Epidermal melanocyte (primary cell): ENCODE measurements around the gene THRA.

Experiments
- DNase-seq: peaks from one replicate; pipeline ENCODE4 v3.0.0; 2011; ENCODE audit warnings: low spot score; ENCODE audit not compliant: insufficient read length

THRA gene

DNA sequence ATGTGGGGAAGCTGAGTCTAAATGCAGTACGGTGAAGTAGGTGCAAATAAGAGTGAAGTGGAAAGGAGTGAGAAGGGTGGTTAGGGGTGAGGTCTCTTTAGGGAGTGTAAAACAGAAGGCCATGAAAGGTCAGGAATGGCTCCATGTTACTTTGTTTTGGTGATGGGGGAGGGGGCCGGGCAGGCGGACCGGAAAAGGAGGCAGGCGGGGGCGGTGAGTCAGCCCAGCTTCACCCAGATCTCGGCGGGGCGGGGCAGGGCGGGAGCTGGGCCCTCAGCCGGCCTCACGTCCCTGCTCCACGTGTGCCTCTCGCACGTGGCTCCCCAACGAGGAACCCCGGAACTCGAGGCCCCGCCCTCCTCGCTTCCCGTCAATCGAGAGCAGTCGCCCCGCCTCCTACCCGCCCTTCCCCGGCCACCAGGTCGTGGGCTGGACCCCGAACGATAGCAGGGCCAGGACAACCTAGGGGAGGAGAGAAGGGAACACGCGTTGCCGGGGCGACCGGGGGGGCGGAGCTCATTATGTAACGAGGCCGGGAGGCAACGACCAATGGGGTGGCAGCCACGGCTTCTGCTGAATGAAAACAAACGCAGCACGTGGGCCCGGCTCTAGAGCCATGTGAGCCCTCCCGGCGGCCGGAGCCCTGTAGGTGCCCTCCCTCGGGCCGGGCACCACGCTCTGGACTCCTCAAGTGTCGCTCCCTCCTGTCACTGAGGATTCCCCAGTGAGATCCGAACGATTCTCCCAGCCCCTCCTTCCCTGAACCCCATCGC lies 36.3 kb downstream of the THRA start:
- DNase-seq: peak; percentile 97

DNA sequence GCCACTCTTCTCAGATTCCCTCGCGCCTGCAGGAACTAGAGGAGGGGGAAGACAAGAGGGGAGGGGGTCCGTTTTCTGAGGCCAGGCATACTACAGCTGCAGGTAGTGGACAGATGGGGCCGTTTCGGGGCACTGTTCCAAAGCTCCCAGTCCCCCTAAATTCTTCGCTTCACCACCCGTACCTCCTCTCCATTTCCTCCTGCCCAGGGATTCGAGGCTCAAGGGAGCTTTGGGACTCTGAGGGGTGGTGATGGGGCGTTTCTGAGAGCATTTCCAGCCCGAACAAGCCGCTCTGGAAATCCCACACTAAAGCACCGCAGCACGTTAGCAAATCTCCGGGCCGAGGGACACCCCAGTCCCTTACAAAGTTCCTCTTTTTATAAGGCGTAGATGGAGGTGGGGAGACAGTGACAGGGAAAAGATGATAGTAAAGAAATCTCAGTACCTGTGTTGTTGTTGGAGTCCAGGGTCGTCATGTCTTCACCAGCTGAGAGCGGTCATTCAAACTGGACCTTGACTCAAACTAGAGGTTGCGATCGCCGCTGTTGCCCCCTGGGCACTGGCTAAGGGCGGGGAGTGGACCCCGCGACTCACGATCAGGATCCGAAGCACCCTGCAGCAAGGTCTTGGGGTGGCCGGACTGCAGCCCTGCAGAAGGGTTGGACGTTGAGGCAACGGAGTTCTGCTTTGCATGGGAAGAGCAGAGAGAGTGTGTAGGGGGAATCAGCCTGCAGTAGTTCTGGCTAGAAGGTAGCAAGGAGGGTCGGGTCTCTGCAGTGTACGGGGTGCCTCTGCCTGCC lies 37.1 kb downstream of the THRA start:
- no peak for DNase-seq

DNA sequence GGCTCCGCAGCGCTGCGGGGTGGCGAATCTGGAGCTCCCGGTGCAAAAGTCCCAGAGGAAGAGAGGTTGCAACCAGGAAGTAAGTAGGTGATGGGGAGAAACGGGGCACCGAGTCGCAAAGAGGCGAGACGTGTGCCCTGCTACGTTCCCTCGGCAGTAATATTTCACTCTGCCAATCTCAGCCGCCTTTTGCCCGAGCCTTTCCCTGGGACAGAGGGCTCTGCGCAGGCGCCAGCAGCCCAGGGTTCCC lies 37.6 kb downstream of the THRA start, which contains the start of gene NR1D1:
TSS of gene NR1D1 (minus strand) at position 171 of the 250 bp plus-strand sequence. CDS start 495 bp downstream, outside the sequence.
- DNase-seq: peak; percentile 91

DNA sequence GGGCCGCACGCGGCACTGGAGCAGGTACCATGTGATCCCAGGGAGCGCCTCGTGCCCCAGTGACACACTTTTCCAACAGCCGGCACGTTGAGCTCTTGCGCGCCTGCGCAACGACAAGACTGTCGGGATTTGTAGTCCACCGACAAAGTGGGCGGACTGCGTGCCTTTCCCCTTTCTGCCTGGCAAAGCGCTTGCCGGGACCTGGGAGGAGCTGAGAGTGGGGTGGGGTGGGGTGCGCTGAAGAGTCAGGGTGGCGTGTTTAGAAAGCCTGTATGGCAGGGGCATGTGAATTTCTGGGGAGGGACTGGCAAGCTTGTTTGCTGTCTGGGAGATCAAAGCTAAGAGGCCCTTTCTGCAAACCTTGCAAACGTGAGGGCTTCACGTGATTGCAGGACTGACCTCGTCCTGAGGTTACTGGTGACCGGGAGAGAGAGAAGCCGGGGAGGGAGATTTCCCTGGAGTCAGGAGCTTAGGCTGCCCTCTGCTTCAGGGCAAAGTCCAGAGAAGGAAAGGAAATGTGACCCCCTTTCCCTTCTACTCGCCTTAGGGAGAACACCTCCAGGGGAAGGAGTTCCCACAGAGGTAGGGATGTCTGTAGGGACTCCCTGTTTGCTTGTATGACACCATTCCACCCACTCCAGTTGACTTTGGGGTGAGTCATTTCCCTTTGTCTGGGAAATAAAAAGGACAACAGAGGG lies 38.1 kb downstream of the THRA start:
- DNase-seq: no peak

DNA sequence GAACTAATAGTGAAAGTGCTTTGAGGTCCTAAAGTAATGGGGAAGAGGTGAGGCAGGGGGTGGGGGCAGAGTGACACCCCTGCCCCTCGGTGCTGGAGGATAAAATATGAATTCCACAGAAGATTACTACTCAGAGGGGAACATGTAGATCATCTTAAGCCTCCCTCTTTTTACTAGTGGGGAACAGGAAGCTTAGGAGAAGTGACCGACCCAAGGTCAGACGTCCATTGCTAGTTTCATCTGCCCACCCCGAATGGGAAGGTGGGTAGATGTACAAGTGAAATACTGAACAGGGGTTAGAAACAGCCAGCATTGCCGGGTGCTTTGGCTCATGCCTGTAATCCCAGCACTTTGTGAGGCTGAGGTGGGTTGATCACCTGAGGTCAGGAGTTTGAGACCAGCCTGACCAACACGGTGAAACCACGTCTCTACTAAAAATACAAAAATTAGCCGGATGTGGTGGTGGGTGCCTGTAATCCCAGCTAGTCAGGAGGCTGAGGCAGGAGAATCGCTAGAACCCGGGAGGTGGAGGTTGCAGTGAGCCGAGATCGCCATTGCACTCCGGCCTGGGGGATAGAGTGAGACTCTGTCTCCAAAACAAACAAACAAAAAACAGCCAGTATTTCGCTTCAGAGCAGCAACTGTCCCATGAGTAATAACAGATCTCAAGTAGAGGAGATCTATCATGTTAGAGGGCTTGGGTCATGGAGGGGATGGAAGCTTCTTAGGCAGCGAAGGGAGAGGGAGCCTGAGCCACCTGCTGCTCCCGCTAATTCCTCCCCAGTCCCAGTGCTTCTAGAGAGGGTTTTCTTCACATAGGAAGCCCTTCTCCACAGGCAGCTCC lies 38.8 kb downstream of the THRA start:
- DNase-seq: no peak

DNA sequence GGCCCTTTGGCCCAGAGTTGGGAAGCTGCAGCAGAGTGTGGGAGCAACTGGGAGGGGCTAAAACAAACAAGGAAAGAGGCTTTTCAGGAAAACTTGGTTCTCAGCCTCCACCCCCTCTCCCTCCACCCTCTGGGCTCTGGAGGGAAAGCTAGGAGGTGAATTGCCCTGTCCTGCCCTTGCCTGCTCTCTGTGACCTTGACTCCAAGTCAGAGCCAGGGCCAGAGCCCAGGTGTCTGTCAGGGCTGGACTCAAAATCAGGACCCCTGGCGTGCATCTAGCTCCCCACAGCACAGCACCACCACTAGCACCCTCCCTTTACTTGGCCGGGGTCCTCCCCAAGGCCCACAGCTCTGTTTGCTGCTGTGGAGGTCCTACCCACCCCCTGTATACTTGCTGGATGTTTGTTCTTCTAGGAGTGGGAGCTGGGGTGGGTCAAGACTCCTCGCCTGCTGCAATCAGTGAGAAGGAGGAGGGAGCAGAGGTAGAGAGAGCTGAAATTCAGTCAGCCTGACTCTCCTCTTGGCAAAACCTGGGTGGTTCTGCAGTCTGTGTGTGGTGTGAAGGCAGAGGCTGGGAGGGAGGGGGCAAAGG lies 40.4 kb downstream of the THRA start:
- DNase-seq: no peak

DNA sequence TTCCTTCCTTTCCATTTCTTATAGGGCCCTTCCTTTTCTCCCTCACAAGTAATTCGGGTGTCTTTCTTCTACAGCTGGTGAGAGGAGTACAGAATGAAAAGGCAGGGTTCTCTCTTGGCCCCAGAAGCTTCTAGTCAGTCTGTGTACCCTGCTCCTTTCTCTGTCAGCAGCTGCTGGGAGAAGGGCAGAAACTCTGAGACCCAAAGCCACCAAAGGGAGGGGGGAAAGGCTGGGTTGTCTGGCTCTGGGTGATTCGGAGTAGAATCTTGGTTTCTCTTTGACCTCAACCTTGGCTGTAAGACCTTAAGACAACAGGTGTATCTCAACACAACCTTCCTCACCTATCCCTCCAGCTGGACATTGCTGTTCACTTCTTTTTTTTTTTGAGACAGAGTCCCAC lies 40.9 kb downstream of the THRA start:
- no peak for DNase-seq

DNA sequence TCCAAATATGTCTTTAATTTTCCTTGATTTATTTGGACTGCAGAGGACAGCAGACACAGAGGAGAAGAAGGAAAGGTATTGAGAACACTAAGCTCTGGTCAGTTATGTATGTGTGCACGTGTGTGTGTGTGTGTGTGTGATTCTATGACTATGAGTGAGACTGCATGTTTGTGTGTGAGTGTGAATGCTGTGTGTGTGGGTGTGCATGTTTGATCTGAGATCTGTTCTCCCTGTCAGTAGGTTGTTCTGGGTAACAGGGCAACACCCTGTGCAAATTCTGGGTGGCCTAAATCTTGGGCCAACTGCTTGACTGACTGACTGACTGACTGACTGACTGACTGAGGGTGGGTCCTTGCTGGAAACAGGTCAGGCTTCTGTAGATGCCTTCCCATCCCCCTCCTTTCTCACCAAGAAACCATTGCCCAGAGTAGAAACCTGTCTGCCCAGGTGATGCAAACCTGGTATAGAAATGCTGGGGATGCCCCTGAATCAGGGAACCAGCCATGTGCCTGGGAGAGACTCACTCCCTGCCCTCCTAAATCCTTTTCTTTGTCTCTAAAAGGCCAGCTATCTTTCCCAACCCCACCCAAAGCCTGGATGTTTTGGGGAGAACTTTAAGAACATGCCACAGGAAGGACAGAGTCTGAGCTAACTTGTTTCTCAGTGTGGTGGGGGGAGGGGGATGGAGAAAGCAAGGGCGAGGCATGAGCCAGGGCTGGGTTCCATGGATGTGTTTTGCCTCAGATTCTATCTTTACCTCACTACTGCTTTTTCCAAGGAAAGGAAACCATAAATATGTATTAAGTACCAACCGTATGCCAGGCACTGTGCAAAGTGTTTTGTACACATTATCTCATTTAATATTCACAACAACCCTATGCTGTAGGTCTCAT lies 42.1 kb downstream of the THRA start:
- DNase-seq: no peak

DNA sequence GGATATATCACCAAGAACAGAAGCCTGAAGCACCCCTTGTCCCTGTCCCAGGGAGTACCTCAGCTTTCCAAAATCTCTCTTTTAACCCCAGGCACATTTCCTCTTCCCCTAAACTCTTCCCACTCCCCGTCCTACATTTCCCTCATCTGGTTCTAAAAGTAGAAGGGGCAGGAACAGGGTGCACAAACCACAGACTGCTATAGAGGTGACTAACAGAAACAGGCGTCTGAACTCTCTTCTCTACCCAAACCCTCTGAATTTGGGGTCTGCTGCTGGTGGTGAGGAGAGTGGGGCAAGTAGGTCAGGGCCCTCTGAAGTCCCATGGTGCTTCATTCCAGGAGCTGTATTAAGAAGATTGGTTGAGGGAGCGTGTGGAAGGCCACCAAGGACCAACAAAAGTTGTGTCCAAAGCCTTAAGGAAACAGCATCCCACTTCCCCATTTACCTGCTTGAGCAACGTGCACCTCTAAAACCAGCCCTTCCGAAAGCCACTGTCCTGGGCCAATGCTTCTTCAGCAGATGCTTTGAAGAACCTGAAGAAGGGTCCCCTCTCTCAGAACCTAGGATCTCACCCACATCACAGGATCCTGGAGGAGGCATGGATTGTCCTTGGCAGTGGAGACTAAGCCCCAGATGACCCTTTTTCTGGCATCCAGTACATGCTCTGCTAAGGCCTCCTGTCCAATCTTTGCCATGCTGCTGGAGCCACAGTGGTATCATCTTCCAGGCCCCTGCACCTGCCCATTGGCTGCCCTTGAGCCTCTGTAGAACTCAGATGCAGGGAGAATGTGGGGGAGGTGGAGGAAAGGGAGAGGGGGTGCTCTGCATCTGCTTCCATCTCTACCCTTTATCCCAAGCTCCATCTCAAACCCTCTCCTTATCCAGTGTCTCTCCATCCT lies 43.3 kb downstream of the THRA start:
- no peak for DNase-seq

DNA sequence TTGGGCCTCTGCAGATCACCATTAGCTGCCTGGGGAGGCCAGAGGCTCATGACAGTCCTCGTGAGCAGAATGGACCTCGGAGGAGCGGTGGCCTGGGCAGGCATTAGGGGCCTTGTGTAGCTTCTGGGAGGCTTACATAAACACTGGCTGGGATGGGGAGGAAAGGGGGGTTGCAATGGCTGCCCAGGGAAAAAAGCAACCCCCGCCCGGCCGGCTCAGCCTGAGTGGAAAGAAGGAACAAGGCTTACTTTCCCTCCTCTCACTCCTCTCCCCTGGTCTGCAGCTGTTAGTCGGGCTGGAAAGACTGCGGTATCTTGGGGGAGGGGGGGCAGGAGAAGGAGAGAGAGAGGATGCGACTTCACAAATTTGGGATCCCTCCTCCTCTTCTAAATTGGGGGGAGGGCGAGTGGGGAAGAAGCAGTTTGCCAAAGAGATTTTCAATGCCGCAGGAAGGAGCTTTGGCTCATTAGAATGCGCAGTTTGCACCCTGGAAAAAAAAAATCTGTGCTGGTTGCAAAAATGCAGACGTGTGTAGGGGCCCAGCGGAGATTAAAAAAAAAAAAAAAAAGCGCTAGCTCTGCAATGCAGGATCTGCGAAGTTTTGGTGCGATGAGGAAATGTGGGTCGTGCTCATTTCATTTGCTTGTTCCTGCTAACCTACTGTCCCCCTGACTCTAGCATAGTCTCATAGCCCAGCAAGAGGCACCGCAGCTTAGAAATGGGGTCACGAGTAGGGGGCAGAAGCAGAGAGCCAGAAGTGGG lies 44.2 kb downstream of the THRA start:
- no peak for DNase-seq

DNA sequence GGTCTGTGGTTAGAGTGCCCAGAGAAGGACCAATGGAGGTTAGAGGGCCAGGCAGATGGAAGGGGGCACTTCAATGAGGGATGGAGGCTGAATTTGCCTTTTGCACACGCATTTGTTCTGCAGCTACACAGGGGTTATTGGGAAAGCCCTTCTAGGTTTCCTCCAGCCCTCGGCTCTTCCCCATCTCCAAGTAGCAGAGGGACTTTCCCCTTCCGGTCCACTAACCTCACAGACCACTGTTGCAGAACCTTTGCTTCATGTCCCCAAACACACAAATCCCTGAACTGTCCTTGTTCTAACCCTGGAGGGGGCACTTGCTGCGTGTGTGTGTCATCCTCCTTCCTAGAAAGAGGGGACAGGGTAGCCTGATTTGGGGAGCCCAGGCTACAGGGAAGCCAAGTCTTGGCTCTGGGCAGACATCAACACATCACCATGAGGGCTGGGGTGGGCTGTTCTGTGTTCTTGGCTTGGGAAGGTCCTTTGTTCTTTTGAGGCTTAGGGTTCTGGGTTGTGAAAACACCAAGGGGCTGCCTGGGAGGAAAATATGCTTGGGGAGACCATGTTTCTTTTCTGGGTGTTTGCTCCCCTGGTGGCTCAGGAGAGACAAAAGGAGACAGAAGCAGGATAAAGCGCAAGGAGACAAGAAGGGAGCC lies 44.9 kb downstream of the THRA start:
- no peak for DNase-seq

DNA sequence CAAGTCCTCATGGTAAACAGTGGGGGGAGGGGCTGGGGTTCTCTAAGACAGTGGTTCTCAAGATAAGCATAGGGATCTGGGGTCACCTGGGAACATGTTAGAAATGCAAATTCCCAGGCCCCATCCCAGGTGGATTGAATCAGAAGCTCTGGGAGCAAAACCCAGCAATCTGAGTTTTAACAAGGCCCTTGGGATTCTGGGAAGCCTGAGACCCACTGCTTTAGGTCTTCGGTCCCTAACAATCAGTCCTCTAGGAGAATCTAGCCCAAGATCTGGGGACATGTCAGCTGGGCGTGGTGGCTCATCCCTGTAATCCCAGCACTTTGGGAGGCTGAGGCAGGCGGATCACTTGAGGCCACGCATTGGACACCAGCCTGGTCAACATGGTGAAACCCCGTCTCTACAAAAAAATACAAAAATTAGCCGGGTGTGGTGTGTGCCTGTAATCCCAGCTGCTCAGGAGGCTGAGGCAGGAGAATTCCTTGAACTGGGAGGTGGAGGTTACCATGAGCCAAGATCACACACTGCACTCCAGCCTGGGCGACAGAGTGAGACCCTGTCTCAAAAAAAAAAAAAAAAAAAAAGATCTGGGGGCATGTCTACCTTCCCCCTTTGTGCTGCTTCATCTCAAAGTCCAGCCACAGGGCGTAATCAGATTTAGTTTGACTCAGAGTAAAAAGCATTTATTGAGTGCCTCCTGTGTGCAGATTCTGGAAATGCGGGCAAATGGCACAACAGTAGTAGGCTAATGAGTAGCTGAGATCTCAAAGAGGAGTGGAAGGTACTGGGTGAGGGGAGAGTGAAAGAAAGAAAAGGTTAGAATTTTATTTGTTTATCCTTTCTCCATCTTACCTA lies 46.4 kb downstream of the THRA start:
- no peak for DNase-seq

DNA sequence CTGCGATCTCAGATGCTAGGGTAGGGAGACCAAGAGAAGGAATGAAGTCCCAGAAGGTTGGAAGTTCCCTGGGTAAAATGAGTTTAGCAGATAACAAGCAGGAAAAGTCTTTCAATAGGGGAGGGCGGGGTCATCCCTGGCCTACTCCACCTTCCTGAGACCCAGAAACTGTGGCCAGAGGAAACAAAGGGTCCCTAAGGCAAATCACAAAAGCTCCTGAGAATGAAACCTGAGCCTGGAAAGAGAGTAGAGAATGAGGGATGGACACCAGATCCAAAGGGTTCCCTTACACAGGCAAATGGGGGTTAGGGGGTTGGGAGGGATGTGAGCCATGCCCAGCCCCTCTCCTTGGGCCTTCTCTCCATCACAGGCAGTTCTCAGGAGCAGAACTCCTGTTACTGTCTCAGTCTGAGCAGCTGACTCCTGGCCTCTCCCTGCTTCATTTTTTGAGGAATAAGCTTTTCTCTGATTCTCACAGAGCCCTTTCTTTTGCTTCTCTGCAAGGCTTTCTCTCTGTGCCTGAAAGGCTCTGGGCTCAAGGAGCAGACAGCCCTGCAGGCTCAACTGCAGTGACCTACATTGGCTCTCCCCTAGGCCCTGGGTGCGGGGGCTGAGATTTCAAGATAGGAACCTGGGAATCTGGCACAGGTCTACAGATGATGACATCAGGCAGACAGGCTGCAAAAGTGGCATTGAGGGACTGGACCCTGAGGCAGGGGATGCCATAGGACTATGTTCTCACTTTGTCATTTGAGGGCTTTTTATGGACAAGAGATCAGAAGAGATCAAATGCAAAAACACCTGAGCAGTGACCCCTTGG lies 47.5 kb downstream of the THRA start:
- no peak for DNase-seq

DNA sequence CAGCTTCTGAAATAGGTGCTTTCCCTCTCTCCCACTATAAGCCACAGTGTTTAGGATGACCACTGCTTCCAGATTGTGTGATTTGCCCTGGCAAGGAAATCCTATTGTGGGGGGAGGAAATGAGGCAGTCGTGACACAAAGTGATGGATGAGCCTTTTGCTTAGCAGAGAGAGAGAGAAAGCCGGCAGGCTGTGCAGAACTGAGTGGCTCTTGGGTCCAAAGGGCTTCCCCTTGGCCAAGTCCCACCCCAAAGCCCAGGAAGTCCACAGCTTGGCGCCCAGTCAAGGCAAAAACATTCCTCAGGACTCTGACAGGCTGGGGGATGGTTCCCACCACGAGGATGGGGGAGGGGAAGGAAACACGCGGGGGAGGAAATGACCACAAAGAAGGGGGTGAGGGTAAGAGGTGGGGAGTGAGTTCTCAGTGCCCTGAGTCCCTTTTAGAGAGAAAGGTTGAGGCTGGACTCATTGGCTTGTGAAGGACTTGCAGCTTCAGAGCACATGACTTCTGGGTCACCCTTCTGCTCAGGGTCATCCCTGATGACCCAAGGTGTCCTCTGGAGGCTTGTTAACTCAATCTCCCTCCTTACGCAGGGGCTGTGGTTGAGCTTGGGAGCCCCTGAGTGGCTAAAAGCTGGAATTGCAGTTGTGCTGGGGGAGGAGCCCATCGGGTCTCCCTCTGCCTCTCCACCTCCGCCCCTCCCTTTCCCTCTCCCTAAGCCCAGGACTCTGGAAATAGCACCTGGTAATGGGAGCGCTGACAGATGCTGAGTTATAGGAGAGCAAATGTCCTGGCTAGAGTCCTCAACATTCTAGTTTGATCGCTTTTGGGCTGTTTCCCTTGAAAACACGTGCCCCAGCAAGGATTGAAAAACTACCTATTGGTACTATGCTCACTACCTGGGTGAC lies 48.7 kb downstream of the THRA start:
- peak; percentile 84 for DNase-seq

DNA sequence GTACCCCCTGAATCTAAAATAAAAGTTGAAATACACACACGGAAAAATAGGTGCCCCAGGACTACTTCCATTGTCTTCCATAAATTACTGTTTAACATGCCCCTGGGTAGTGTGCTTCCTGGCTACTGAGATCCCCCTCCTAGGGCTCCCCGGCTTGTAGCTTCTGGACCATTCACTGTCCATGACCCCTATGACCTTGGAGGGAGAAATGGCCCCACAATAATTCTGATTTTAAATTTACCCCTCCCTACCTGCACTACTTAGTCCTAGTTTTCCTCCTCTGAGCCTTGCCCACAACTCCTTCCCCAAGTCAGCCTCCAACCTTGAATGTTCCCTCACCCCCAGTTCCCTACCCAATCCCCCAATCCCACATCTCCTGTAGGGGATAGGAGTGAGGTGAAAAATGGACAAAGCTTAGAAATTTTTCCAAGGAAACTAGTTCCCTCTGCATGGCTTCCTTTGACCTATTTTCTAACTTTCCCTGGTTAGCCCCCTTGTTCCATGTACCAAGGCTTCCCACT lies 49.5 kb downstream of the THRA start:
- DNase-seq: no peak
